GM18951 (cell line): ENCODE measurements around the gene WDR7.
"Not testable (repeated sequence)": the region's sequence is repeated elsewhere in the genome, so short reads cannot be mapped to it uniquely, and the experiment has no call there.

Experiments used
- POLR2A ChIP-seq: IDR thresholded peaks from 4 replicates; pipeline ENCODE4 v1.6.1; 2011; ENCODE audit warnings: mild to moderate bottlenecking; ENCODE audit not compliant: insufficient read length, insufficient read depth; ENCODE audit errors: extremely low read depth
- in situ Hi-C: fragments of 300-500 bp; cut with MboI; formaldehyde crosslinking; loops from one replicate; pipeline ENCODE4 v1.12.0; 2022; ENCODE audit warnings: low sequenced_read_pairs, mixed read lengths, inconsistent platforms; ENCODE audit not compliant: unreplicated experiment

WDR7 gene

GRCh38 chr18:56641714-56642337 is 9.3 kb upstream of the WDR7 start:
- in situ Hi-C loops = no loop called here
- TF ChIP-seq POLR2A = no peak

DNA sequence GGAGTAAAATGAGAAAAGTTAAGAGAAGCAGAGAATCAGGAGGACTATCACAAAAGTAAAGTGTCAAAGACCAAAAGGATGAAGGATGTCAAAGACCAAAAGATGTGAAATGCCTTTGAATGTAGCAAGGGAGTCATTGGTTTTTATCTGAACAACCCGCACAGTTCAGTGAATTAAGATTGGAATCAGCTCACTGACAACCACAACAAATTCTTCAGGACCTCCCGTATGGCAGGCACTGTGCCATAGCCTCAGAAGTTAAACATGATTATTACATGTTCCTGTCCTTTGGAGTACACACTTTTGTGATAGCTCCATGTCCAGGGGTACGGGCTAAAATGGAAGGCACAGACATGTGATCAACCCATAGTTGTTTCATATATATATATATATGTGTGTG is 7.8 kb upstream of the WDR7 start:
- in situ Hi-C loops = no loop called here

GRCh38 chr18:56645415-56646016 is 5.6 kb upstream of the WDR7 start:
- TF ChIP-seq POLR2A = no peak
- in situ Hi-C loops = no loop called here

More for the DNA sequence above, 7.8 kb upstream of the WDR7 start:
- TF ChIP-seq POLR2A = no peak

GRCh38 chr18:56647071-56647470 is 4.1 kb upstream of the WDR7 start:
- no peak for TF ChIP-seq POLR2A
- in situ Hi-C loops = no loop called here

DNA sequence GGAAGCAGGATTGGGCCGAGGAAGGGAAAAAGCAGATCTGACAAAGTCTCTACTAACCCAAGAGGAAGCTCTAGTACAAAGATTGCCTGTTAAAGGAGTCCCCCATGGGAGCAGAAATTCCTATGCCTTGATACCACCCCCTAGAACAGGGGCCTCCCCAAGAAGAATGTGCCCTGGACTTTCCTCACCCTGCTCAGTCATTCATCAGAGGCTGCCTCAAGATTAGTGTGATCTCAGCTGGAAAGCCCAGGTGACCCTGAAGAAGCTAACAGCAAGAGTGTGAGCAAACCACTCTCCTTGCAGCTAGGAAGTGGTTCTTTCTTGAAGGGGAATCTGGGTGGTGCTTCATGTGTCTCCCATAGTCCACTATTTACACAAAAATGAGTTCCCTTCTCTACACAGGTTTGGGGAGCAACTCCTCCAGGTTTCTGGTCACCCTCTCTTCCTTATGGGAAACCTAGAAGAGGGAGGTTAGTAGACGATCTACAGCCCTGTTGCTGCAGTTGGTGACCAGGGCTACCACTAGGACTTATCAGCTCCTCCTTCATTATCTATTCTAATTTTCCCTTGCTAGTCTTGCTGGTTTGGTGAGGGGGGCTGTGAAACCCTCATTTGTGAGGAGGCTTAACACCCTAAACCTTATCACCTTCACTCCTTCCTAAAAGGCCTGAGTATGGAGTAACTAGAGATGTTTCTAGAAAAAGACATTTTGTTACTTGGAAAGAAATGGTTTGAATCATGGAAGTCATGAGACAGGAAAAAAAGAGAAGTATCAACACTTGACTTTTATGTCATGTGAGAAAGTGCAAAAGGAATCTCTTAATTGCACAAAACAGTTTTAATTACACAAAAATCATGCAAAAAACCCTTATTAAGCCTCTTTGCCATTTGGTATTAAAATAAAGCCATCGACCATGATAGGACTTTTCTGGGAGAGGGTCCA is 2.9 kb upstream of the WDR7 start:
- in situ Hi-C loops = no loop called here
- TF ChIP-seq POLR2A = no peak

- TF ChIP-seq POLR2A = no peak
Observed at GRCh38 chr18:56649996-56650395, 1.2 kb upstream of the WDR7 start.

GRCh38 chr18:56651771-56652092 is 573 bp downstream of the WDR7 start:
- no peak for TF ChIP-seq POLR2A
- in situ Hi-C loops = no loop called here

More at GRCh38 chr18:56649996-56650395, 1.2 kb upstream of the WDR7 start:
- in situ Hi-C loops = no loop called here

DNA sequence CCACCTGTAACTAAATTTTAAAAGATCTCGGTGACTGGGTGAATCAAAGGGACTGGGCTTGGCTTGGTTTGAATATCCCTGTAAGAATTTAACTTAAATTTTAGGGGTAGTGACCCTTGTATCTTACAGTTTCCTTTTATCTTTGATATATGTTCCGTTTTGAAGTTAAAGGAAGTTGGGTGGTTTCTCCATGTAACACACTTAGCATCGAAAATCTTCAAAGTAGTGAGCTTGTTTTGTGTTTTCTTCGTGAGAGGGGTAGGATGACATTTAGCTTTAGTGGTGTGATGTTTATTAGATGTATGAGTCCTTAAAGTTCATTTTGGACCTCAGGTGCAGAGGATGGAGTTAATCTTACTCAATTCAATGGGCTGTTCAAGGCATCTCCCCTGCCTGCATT is 1.6 kb downstream of the WDR7 start:
- no peak for TF ChIP-seq POLR2A
- in situ Hi-C loops = no loop called here

GRCh38 chr18:56654280-56654679 is 3.1 kb downstream of the WDR7 start:
- in situ Hi-C loops = not testable (repeated sequence)

DNA sequence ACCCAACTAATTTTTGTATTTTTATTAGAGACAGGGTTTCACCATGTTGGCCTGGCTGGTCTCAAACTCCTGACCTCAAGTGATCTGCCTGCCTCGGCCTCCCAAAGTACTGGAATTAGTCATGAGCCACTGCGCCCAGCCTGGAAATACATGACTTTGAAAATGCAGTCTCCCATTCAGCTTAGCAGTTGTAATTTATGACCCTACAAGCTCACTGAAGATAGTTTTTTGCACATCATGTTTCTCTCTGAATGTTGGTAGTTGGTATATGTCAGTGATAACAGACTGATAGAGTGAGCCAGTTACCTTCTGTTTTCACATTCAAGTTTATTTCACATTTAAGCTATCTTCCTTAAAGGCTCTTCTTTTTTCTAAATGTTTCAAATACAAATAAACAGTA is 7.1 kb downstream of the WDR7 start:
- in situ Hi-C loops = no loop called here
- TF ChIP-seq POLR2A = no peak

DNA sequence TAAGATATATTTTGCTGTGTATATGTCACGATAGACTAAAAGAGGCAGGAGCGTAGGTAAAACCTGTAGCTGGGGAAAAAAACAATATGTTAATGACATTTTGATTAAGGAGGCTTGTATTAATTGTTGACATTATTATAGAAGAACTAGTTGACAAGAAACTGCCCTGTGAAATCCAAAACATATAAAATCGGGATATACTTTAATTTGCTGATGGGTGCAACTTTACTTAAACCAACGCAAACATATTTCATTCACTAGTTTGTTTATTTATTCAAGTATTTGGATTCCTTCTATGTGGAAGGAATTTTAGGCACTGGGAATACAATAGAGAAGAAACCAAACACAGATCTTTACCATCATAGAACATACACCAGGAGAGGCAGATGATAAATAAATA is 8.0 kb downstream of the WDR7 start:
- in situ Hi-C loops = no loop called here
- TF ChIP-seq POLR2A = no peak

- TF ChIP-seq POLR2A = no peak
- in situ Hi-C loops = no loop called here
Observed at GRCh38 chr18:56660655-56661054, 9.5 kb downstream of the WDR7 start.

- in situ Hi-C loops = no loop called here
- TF ChIP-seq POLR2A = no peak
Observed at GRCh38 chr18:56661360-56662062, 10.4 kb downstream of the WDR7 start.

GRCh38 chr18:56662063-56662408 is 10.9 kb downstream of the WDR7 start:
- no peak for TF ChIP-seq POLR2A

GRCh38 chr18:56662502-56662901 is 11.3 kb downstream of the WDR7 start:
- in situ Hi-C loops = no loop called here

More at GRCh38 chr18:56662063-56662408, 10.9 kb downstream of the WDR7 start:
- in situ Hi-C loops = no loop called here

More at GRCh38 chr18:56662502-56662901, 11.3 kb downstream of the WDR7 start:
- no peak for TF ChIP-seq POLR2A
